Stimulated activated CD4-positive, alpha-beta T cell treated with anti-CD3 and anti-CD28 coated beads, Interleukin-1b, Interleukin-23, amount 100 ng/mL, for 1 hour (primary cell): Measurements from ENCODE around the gene SLC17A3.

Source experiments
- DNase-seq, 2 donors: peaks; one replicate each; pipeline ENCODE4 v3.0.0-alpha.2; 2020; ENCODE audit warnings: low read depth in 2 of 2

The SLC17A3 gene

DNA sequence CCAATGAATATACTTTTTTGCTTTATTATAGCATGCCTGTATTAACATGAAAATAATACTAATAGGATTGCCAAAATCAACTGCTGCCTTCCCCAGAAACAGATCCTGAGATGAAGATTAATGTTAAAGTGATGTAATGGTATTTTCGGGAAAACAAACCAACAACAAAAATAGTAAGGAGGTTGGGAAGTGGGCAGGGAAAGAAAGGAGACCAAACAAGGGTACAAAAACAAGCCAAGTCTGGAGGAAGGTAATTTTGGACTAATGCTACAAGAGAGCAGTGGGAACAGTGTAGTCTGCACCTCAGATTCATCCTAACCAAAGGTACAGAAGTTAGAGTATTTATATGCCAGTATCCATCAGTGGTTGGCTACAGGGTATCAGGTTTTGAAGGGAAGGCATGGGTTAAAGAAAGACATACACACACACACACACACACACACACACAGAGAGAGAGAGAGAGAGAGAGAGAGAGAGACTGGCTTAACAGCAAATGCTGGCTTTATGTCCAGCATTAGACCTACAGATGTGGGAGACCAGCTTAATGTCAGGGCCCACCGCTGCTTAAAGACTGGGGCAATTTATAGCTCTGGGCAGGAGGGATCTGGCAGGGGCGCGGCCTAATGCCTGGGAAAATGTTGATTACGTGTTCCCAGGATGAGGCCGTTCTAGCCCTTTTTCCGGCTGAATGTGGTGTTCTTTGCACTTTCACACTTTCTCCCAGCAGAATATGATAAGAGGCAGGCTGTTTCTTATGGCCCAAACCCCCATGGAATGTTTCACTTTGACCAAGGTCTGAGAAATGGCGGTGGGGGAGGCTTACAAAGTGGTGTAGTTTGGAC lies 38.4 kb downstream of the SLC17A3 start:
- DNase-seq = no peak

DNA sequence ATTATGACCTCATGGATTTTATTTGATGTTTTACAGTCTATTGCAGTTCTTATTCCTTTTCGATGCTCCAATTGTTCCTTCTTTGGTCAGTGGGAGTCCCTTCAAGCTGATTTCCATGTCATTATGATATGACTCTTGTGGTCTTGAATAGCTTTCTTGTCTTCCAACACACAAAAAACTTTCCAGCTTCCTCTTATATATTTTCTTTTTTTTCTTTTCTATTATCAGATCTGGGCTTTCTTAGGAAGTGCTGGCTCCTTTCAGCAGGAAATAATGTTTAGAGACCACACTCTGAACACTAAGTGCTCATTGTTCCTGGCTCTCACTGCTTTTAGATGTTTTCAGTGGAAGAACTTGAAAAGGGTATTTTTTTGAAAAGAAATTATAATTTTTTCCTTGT lies 39.1 kb downstream of the SLC17A3 start:
- no peak for DNase-seq

DNA sequence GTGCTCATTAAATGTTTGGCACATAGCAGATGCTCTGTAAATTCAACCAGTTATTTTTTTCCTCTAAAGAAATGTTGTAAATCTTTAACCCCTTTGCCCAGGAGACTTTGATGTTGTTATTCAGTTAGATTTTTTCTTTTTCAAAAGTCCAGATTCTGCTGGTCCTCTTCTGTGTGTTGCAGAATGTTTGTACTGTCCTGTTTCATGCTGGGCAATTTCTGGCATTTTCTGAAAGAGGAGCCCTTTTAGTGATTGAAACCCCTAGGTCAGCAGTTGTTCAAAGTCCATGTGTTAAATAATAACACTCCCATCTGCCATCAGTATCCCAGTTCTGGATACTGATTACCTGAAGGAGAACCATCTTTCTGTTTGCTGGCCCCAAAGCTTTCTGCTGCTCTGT lies 40.9 kb downstream of the SLC17A3 start:
- no peak for DNase-seq

DNA sequence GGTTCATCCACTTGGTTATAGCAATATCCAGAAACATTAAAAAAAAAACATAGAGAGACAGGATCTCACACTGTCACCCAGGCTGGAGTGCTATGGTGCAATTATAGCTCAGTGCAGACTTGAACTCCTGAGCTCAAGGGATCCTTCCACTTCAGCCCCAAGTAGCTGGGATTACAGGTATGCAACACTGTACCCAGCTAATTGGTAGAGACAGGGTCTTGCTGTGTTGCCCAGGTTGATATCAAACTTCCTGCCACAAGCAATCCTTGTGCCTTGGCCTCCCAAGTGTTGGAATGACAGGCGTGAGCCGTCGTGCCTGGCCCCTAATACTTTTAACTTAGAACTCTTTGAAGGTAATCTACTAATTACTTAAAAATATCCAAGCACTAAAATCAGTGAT lies 41.4 kb downstream of the SLC17A3 start:
- no peak for DNase-seq

DNA sequence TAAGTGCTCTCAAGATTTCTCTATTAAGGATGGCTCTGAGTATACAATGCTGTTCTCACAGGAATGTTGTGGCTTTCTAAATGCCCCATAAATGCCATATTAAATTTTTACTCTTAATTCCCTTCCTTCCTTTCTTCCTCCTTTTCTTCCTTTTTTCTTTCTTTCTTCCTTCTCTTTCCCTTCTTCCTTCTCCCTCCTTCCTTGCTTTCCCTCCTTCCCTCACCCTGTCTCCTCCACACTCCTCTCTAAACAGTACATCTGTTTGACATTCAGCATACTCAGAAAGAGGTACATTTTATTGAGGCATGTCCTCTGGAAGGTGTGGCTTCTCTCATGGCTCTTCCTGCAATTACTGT lies 41.8 kb downstream of the SLC17A3 start:
- no peak for DNase-seq

DNA sequence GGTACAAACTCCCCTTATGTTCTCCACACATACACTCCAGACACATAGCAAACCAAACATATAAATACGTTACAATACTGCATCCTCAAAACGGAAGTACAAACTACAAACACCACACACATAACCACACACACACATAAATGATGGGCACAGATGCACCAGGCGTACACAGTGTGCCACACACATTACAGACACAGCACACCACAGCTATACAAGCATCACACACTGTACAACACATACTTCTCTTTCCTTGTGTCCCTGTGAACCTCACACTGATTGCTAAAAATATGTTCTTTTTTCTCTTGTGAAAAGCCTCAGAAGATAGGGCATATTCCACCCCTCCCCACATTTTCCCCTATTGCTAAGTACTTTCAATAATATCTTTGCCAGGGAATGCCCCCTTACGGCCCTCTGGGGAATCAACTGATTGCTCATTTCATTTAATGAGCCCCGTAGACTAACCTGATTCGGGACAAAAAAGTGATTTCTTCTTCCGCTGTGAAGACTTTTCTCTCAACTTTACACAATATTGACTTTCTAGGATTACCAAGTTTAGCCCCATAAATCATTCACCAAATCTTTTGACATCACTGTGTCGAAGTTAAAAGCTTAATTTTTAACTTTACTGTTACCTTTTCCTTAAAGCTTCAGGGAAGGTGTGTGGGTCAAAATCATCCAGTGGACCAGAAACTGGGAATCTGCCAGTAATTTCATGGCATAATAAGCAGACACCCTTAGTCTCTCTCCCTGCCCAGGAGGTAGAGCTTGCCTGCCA lies 42.3 kb downstream of the SLC17A3 start, which contains the start of gene SLC17A1:
Gene SLC17A1, minus strand, starts transcription at position 521 of the 775 bp plus-strand sequence. CDS start 1,495 bp downstream, outside the sequence.
- no peak for DNase-seq

DNA sequence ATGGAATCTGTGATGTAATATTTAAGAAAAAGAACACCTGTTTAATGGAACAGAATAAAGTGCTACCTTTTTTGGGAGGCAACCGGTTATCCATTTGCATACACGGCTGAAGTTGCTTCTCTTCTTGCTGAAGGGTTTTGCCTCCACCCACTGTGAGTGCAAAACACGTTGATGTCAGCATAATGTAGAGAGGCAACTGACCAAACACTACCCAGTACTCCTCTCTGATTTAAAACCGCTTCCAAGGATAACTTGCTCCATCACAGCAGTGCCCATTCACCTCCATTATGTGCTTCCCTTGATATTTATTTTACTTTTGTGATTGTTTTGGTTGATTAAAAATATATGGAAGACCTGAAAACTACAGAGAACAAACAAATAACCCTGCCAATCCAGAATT lies 43.6 kb downstream of the SLC17A3 start:
- no peak for DNase-seq

DNA sequence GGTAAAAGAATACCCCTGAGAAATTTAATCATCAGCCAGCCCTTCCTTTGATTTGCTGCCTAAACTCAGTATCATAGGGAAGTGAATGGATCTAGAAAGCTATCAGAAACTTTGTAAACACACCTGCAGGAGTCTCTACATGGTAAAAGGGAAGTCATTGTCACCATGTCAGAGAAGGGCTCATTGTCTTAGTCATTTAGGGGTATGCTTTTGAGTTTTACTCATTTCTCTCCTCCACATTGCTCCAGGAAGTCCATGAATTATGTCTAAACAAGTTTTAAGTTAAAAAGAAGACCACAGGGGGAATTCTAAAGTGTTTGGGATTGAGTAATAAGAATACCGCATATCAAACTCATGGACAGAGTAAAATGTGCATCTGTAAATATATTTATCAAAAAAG lies 44.7 kb downstream of the SLC17A3 start:
- no peak for DNase-seq

DNA sequence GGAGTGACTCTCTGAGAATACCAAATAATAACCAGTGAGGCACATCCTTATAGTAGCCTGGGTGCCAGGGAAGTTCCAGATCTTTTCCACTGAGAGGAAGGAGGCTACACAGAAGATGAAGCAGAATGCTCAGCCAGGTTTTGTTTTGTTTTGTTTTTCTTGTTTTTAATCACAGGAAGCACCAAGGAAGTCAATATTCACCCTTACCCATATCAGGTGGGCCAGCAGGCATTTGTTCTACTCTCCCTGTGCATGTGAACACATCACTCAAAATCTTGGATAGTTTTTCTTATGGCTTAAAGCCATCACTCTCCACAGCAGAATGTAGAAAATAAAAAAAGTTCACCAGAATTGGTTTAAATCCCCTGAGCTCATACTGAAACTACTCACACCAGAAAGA lies 52.7 kb downstream of the SLC17A3 start:
- DNase-seq = no peak

DNA sequence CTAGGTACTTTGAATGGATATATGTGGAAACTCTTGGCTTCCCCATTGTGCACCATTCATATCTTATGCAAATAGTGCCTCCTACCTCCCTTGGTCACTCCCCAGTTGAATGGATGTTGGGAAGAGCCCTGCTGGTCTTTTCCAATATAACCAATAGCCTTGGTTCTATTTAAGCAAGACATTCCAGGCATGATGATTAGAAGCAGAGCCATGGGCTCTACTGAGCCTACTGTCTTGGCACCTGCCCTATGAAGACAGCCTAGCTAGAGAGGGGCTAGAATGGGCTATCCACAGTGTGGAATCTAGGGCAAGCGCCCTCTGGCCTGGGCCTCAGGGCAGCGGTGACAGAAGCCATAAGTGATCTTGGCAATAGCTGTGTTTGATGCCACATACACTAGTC lies 57.8 kb downstream of the SLC17A3 start:
- no peak for DNase-seq

DNA sequence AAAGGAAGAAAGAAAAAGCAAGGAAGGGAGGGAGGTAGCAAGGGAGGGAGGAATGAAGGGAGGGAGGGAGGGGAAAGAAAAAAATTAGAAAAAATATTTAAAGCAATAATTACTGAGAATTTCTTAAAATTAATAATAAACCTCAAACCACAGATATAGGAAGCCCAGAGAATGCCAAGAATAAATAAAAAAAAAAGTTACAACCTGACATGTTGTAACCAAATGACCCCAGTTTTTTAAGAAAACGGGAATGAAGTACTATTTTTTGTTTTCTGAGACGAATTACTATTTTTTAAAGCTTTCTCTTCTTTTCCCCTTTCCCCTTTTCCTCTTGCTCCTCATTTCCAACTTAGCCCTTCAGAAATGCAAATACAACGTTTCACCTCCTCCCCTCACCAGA lies 58.8 kb downstream of the SLC17A3 start:
- DNase-seq = no peak

DNA sequence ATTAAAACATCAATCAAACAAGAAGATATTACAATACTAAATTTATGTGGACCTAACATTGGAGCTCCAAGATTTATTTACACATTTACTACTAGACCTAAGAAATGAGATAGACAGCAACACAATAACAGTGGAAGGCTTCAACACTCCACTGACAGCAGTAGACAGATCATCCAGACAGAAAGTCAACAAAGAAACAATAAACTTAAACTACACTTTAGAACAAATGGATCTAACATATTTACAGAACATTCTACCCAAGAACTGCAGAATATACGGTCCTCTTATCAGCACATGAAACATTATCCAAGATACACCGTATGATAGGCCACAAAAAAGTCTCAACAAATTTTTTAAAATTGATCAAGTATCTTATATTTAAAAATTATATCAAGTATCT lies 69.2 kb downstream of the SLC17A3 start:
- no peak for DNase-seq

DNA sequence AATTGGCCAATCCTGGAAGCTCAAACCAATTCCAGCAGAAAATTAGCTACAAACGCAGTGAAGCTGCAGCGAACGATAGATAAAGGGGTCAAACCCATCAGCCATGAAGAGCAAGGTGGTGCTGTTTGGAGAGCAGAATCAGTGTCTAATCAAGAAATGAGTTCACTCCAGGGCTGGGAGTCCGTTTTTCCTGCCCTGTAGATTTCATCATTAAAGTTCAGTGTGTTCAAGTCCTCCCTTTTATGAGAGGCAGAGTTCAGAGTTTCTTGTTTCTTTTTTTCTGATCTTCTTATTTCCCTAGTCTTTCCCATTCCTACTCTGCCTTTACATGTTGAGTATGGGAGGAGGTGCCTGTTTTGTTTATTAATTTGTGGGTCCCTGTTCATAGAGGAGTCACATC lies 72.6 kb downstream of the SLC17A3 start:
- DNase-seq = no peak
